PC-3 (cell line): ENCODE measurements around the gene IER3. TPM values are rescaled to one million over a fixed set of nuclear protein-coding genes. Genes with fewer than 3 reads are reported as not detected.
A peak's percentile ranks its signal among the peaks of the same experiment; 100 is the strongest.

Experiments used
- ATAC-seq: fragments of 200-7000 bp; cut with Tn5 transposase; 2 replicates; pipeline ENCODE4 v1.9.1; 2020; ENCODE audit warnings: mild to moderate bottlenecking, moderate library complexity
- BruUV-seq: library from RNA; stranded (reverse); fragments of 400-500 nt; replicated peaks from 2 replicates; lab custom pipeline; 2021; lab: Mats Ljungman, UMichigan
- CTCF ChIA-PET: fragments of 300-600 bp; sonication (Branson Sonifier 250); formaldehyde crosslinking; loops from one replicate; lab custom pipeline; 2022; ENCODE audit warnings: antibody characterized with exemption; lab: Charles Lee
- POLR2A ChIA-PET: fragments of 300-600 bp; sonication (Branson Sonifier 250); formaldehyde crosslinking; loops from one replicate; lab custom pipeline; 2022; ENCODE audit warnings: antibody characterized with exemption; ENCODE audit not compliant: unreplicated experiment; lab: Charles Lee
- DNase-seq: peaks from one replicate; pipeline ENCODE4 v3.0.0-alpha.2; 2015
- H2AFZ ChIP-seq: fragments of 300-600 bp; sonication (generic); 2 replicates; pipeline ENCODE4 v1.6.0; 2016; ENCODE audit warnings: antibody characterized with exemption, low read length
- H3F3A ChIP-seq: fragments of 300-600 bp; sonication (generic); one replicate; pipeline ENCODE4 v1.6.0; 2017; ENCODE audit warnings: antibody characterized with exemption, low read length, control low read depth, mild to moderate bottlenecking; ENCODE audit not compliant: unreplicated experiment
- H3K27ac ChIP-seq: fragments of 300-600 bp; sonication (generic); 2 replicates; pipeline ENCODE4 v1.5.1; 2016; ENCODE audit warnings: mild to moderate bottlenecking, low read length
- H3K27me3 ChIP-seq: fragments of 300-600 bp; sonication (generic); 2 replicates; pipeline ENCODE4 v1.6.1; 2016; ENCODE audit warnings: low read length, mixed read lengths
- H3K36me3 ChIP-seq: fragments of 300-600 bp; sonication (generic); 2 replicates; pipeline ENCODE4 v1.6.1; 2016; ENCODE audit warnings: low read depth, mixed run types, low read length, mixed read lengths
- H3K4me1 ChIP-seq: fragments of 300-600 bp; sonication (generic); 2 replicates; pipeline ENCODE4 v1.5.1; 2016; ENCODE audit warnings: low read length; ENCODE audit not compliant: insufficient read depth
- H3K4me2 ChIP-seq: fragments of 300-600 bp; sonication (generic); 2 replicates; pipeline ENCODE4 v1.6.0; 2016; ENCODE audit warnings: low read length
- H3K4me3 ChIP-seq: fragments of 300-600 bp; sonication (generic); 2 replicates; pipeline ENCODE4 v1.5.1; 2016; ENCODE audit warnings: mild to moderate bottlenecking, low read length, mixed read lengths
- H3K79me2 ChIP-seq: fragments of 300-600 bp; sonication (generic); 2 replicates; pipeline ENCODE4 v1.6.1; 2017; ENCODE audit warnings: low read length, mixed read lengths
- H3K9ac ChIP-seq: fragments of 300-600 bp; sonication (generic); 2 replicates; pipeline ENCODE4 v1.6.0; 2016; ENCODE audit warnings: mild to moderate bottlenecking, low read length
- H3K9me2 ChIP-seq: fragments of 300-600 bp; sonication (generic); replicated peaks from 2 replicates; pipeline ENCODE4 v1.6.1; 2016; ENCODE audit warnings: mixed run types, low read length, mixed read lengths
- H3K9me3 ChIP-seq: fragments of 300-600 bp; sonication (generic); 2 replicates; pipeline ENCODE4 v1.6.1; 2016; ENCODE audit warnings: low read length, mixed read lengths
- H4K20me1 ChIP-seq: fragments of 300-600 bp; sonication (generic); 2 replicates; pipeline ENCODE4 v1.6.1; 2016; ENCODE audit warnings: low read length, mixed read lengths
- EZH2 ChIP-seq: fragments of 300-600 bp; sonication (generic); IDR thresholded peaks from one replicate; pipeline ENCODE4 v1.6.1; 2017; ENCODE audit warnings: antibody characterized with exemption, mild to moderate bottlenecking, low read length; ENCODE audit not compliant: unreplicated experiment
- EZH2phosphoT487 ChIP-seq: fragments of 300-600 bp; sonication (generic); IDR thresholded peaks from 2 replicates; pipeline ENCODE4 v1.6.1; 2018; ENCODE audit warnings: mild to moderate bottlenecking, antibody characterized with exemption, low read length, borderline replicate concordance
- intact Hi-C: fragments of 100-400 bp; cut with micrococcal nuclease; formaldehyde crosslinking; loops from 2 replicates; pipeline ENCODE4 v1.9.0; 2023
- total RNA-seq: library from RNA; depleted of rRNA; stranded (reverse); fragments of >200 nt; gene quantifications from 2 replicates; pipeline ENCODE4 v1.2.3, GENCODE V29; 2014
- TF ChIP-seq, protein P1 (sequence below): fragments of 300-600 bp; sonication (generic); conservative IDR thresholded peaks from 2 replicates; pipeline ENCODE4 v1.5.1; 2017; ENCODE audit warnings: antibody characterized with exemption, low read depth, mild to moderate bottlenecking, low read length

The IER3 gene
- total RNA-seq, 1 experiment from 2014 or later, result 1,173 TPM

DNA sequence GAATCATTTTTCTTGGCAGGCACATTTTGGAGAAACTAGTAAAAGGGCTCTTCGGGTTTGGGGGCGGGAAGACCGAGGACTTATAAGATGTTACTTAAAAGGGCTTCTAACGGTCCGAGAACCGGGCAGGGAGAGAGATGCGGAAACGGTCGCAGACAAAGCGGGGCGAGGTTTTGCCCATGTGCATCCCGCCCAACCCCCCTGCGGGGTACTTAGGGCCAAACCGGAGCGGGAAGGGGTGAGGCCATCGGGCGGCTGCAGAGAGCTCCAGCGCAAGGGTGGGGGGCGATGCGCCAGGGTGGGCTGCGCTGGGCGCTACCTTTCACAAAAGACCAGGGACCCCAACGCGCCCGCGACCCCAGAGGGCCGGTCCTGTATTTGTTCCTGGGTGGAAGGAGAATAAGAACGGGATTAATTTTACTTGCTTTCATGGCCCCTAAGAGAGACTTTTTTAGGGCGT, 23.6 kb downstream of the IER3 start:
- ChIA-PET CTCF (interaction anchor here (0.5 kb wide), 1 partner anchor 100 kb away, joined by 3 read pairs; no protein-coding TSS in a partner anchor), POLR2A (interaction anchor here (0.6 kb wide), 1 partner anchor 10 kb away, joined by 4 read pairs; no protein-coding TSS in a partner anchor)
- Histone ChIP-seq H3K4me3 (peak overlapping the region; percentile 94), H3K9me3 (no peaks in the 10 kb centered on the region), H2AFZ (no peak overlapping the region), H3K27me3 (no peaks in the 10 kb centered on the region), H3K4me1 (peaks cover 41% of the 10 kb centered on the region), H3F3A (peaks cover 23% of the 10 kb centered on the region), H3K9me2 (no peaks in the 10 kb centered on the region), H3K36me3 (peaks cover 37% of the 10 kb centered on the region), H4K20me1 (peaks cover 32% of the 10 kb centered on the region), H3K4me2 (peak overlapping the region; percentile 93), H3K79me2 (peaks cover 84% of the 10 kb centered on the region), H3K27ac (peak overlapping the region; percentile 95), H3K9ac (peak overlapping the region; percentile 99)
- DNase-seq (peak; percentile 50), ATAC-seq (no peak)
- TF ChIP-seq EZH2 (no peak), EZH2phosphoT487 (no peak)
- TF ChIP-seq, protein P1, sequence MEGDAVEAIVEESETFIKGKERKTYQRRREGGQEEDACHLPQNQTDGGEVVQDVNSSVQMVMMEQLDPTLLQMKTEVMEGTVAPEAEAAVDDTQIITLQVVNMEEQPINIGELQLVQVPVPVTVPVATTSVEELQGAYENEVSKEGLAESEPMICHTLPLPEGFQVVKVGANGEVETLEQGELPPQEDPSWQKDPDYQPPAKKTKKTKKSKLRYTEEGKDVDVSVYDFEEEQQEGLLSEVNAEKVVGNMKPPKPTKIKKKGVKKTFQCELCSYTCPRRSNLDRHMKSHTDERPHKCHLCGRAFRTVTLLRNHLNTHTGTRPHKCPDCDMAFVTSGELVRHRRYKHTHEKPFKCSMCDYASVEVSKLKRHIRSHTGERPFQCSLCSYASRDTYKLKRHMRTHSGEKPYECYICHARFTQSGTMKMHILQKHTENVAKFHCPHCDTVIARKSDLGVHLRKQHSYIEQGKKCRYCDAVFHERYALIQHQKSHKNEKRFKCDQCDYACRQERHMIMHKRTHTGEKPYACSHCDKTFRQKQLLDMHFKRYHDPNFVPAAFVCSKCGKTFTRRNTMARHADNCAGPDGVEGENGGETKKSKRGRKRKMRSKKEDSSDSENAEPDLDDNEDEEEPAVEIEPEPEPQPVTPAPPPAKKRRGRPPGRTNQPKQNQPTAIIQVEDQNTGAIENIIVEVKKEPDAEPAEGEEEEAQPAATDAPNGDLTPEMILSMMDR, result no peak
- TSS peak; percentile 31 for BruUV-seq
- intact Hi-C loops, result loop anchor here (1.0 to 10.0 kb wide), 4 partner anchors 74 to 236 kb away; partner anchors contain the start of genes C6orf136, HLA-E, MRPS18B and PPP1R10

DNA sequence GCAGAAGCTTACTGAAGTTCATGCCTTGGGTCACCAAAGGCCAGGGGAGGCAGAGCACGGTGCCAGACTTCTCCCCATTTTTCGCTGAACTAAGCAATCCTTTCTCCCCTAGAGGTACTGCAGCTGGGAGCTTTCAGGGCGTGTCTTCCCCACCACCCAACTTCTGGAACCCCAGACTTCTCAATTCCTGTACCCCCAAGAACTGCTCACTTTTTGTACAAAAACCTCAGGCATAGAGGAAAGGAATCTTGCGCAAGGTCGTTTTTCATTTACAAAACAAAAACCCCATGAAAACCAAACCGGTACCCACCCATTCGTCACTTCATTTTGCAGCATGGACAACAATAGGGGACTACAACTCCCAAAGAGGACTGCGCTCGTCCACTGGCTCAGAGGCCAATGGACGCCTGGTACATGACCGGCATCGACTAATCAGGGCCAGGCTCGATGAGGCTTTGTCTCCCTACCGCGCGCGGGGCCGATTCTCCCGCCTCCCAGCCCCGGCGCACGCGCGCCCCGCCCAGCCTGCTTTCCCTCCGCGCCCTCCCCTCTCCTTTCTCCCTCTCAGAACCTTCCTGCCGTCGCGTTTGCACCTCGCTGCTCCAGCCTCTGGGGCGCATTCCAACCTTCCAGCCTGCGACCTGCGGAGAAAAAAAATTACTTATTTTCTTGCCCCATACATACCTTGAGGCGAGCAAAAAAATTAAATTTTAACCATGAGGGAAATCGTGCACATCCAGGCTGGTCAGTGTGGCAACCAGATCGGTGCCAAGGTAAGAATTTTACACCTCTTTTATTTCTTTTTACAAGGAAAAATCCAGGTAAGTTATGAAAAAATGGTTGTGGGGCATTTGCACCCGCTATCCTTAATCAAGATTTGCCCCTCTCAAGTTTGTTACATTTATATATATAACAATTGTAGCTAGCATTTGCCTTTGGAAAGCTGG, 24.3 kb downstream of the IER3 start, which contains the start of gene TUBB:
Gene TUBB (plus strand): TSS at position 562 of the 947 bp plus-strand sequence. CDS start 155 bp downstream, at position 717.
- peak within 1 kb of the TSS; percentile 93 for H3K4me2 ChIP-seq
- TF ChIP-seq EZH2phosphoT487, result no peak
- TF ChIP-seq EZH2, result no peak
- TF ChIP-seq, protein P1, result no peak
- POLR2A ChIA-PET, result no interaction called here
- no peaks in the 10 kb centered on the region for H3K9me3 ChIP-seq
- H2AFZ ChIP-seq, result peak within 1 kb of the TSS; percentile 45
- CTCF ChIA-PET, result interaction anchor here (0.5 kb wide), 1 partner anchor 100 kb away, joined by 3 read pairs; no protein-coding TSS in a partner anchor
- peaks cover 35% of the 10 kb centered on the region for H3K36me3 ChIP-seq
- ATAC-seq, result peak; percentile 67
- peak within 1 kb of the TSS; percentile 94 for H3K4me3 ChIP-seq
- peak; percentile 98 for DNase-seq
- H3K9me2 ChIP-seq, result no peaks in the 10 kb centered on the region
- TSS peak; percentile 67 for BruUV-seq
- peak within 1 kb of the TSS; percentile 99 for H3K9ac ChIP-seq
- peak within 1 kb of the TSS; percentile 95 for H3K27ac ChIP-seq
- peaks cover 17% of the 10 kb centered on the region for H3F3A ChIP-seq
- peaks cover 30% of the 10 kb centered on the region for H4K20me1 ChIP-seq
- peaks cover 84% of the 10 kb centered on the region for H3K79me2 ChIP-seq
- H3K27me3 ChIP-seq, result no peaks in the 10 kb centered on the region
- H3K4me1 ChIP-seq, result peaks cover 42% of the 10 kb centered on the region
- intact Hi-C loops, result loop anchor here (1.0 to 10.0 kb wide), 4 partner anchors 73 to 235 kb away; partner anchors contain the start of genes C6orf136, HLA-E, MRPS18B and PPP1R10
